Left kidney (tissue), 2 donors: ENCODE measurements around the gene MRPL10. TPM values are rescaled to one million over a fixed set of nuclear protein-coding genes. Genes with fewer than 3 reads are reported as not detected.

Experiments
- DNase-seq: peaks from one replicate; pipeline ENCODE4 v3.0.0-alpha.2; 2013
- polyA plus RNA-seq: library from polyadenylated mRNA; unstranded; fragments of 120-200 nt; gene quantifications from one replicate; pipeline ENCODE4 v1.2.1, GENCODE V29; 2013; ENCODE audit not compliant: insufficient read length

Gene MRPL10
- polyA plus RNA-seq, 1 donor: 52.8 TPM

DNA sequence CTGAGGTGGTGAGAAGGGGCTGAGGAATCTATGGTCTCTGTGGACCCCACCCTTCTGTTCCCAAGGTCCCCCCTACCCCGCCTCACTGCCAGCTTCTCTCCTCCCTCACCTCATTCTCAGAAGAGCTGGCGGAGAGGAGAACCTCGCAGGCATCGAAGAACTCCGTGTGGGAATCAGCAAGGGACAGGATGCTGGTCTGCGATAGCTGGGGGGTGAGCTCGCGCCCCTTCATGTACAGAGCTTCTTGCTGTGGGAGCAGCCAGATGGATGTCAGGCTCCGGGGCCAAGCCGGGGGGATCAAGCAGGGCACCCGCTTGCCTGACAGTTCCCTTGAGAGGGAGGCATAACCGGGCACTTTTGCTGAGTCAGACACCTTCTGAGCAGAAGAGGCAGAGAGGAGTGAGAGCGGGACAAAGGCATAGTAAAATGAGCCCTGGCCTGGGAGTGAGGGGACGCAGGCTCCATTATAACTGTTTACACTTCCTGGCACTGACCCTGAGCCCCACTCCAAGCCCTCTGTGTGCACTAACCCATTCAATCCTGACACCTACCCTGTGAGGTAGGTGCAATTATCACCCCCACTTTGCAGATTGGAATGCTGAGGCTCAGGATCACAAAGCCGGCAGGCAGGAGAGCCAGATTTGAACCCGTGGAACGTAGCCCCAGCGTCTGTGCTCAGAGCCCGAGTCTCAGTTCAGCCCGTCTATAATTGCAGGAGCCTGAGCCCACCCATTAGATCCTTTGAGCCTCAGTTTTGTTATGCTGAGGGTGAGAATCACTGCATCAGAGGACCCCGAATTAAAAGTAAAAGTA, 16.0 kb downstream of the MRPL10 start:
- no peak for DNase-seq

GRCh38 chr17:47813512-47814031, 17.8 kb downstream of the MRPL10 start:
- no peak for DNase-seq

GRCh38 chr17:47813077-47813476, 18.3 kb downstream of the MRPL10 start:
- no peak for DNase-seq

DNA sequence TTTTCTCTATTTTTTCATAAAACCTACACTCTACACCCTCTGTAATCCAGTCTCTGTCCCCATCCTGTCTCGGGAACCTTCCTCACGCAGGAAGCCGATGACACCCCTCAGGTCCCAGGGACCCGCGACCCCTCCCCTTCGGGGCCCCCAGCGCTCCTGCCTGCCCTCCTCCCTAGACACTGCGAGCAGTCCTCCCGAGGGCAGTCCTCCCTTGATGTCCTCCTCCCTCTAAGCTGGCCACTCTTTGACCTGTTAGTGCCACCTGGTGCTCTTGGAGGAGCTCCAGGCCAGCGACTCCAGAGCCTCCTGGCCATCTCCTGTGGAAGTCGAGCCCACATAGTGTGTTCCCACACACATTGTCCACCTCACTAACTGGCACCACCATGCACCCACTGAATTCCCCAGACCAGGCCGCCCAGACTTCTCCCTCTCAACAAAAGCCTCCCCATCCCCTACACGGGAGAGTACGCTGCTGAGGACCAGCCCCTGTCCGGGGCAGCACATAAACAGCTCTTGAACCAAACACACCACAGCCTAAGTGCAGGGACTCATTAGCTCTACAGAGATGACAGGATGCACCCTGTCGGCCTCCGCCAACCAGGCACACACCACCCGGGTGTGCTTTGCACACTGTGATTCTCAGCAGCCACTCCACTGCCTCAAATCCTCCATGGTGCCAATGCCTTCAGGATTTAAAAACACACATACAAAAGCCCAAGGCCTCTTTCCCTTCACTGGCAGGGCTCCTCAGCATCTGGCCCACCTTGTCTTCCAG, 19.0 kb downstream of the MRPL10 start:
- no peak for DNase-seq

DNA sequence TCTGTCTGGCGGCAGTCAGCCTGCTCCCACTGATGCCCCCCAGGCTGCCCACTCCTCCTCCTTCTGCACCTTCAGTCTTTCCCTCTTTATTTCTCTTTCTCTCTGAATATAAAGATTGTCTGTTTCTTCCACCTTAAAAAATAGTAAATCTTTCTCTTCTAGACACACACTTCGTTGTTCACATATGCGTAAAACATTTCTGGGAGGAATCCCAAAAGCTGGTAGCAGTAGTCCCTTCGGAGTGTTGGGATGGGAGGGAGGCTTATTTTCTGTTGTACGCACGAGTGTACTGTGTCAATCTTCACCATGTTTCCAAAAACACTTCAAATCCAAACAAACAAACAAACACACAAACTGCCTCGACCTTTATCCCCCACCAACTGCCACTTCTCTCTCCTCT, 19.6 kb downstream of the MRPL10 start:
- DNase-seq: no peak

DNA sequence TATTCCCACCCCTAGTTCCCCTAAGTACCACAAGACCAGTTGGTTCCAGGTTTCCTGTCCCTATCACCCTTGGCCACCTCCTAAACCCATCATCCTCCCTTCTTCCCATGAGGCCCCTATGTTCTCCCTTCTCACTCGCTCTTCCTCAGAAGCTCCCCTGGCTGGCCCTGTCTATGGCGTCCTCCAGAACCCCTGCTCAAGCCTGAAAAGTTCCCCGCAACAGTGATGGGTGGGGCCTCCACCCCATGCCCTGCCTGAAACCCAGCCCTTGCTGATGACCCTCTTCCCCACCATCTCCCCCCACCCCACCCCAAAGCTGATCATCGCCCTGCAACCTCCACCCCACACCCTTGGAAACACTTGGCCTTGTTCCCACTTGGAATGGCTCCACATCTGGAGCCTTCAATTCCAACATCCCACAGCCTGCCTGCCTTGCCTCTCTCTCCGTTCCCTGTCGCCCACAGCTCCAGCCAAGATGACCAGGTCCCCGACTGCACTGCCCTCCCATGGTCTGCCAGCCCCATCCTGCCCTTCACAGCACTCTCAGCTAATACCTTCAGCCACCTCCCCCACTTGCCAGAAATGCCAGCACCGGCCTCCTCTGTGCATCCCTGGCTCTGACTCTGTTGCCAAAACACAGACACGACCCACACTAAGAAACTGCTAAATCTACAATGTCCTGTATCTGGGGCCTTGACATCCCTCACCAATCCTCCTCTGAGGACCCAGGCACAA, 20.3 kb downstream of the MRPL10 start:
- no peak for DNase-seq

- no peak for DNase-seq
Observed at GRCh38 chr17:47810200-47810821, 21.0 kb downstream of the MRPL10 start.

DNA sequence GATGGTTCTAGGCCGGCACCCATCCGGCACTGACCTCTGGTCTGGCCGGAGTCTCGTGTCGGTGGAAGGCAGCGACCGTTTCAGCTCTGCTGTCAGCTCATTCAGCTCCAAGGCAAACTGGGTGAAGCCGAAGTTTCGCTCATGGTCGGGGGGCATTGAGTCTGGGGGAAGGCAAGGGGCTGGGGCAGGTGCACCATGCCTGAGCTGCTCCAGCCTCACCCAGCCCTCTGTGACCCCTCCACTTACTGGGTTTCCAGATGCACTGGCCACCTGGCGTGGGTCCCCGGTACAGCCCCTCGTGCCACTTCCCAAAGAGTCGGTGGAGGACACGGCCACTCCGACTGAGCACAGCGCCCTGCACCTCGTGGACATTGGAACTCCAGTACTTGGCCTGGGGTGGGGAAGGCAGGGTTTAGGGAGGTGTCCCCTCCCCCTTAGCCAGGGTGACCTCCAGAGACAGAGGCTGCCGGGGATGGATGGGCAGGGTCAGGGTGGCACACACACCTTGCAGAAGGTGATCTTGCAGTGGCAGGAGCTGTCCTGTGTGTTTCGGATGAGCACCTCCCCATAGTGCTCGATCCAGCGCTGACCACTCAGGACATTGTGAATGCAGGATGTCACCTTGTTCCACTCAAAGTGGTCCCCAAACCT, 22.4 kb downstream of the MRPL10 start:
- DNase-seq: no peak

DNA sequence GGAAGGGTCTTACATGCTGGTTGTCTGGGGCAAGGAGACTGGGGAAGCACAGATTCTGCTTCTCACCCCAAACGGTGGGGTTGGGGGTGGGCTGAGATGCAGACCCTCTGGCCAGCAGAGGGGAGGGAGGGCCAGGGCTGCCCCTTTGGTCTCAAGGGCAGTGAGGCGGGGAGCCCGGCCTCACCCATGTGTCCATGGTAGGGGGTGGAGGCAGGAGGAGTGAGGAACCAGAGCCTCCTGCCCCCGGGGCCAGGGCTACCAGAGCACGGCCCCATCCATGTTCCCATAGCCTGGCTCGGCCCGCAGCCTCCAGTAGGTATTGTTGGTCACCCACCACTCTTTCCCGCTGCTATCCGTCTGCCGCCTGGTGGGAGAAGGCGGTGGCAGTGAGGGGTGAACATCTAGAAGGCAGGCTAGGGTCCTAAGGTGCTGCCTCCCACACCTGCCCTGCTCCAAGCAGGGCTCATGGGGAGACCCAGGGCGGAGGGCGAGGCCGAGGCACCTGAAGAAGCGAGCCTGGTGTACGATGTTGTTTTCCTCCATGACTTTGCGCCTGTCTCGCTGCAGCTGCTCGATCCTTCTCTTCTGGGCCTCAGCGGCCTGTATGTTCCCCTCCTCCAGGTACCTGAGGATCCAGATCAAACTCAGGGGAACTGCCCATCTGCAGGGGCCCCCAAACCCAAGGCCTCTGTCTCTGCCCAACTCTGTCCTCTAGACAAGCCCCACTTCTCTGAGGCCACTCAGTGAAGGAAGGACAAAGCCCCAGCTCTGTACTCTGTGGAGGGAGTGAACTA, 23.1 kb downstream of the MRPL10 start:
- DNase-seq: no peak

GRCh38 chr17:47807421-47807820, 23.9 kb downstream of the MRPL10 start:
- no peak for DNase-seq

- no peak for DNase-seq
Observed at GRCh38 chr17:47806913-47807255, 24.5 kb downstream of the MRPL10 start.

GRCh38 chr17:47806026-47806912, 25.1 kb downstream of the MRPL10 start:
- DNase-seq: no peak

DNA sequence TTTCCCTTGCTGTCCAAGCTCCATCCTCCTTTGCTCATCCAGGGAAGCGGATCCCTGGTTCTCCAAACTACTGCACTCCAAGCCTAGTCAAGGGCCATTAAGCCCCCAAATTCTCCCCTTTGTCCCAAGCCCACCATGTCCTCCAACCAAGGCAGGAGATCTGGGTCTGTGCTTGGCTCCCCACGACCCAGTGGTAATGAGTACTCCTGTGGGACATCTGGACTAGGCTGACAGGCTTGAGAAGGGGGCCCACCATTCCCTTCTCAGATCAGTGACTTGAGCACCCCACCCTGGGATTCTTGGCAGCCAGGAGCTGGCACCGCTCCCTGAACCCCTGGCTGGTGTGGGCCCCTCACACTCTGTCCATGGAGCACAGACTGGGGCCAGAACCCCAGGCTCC, 26.9 kb downstream of the MRPL10 start:
- DNase-seq: no peak

- DNase-seq: no peak
Observed at GRCh38 chr17:47803751-47804150, 27.6 kb downstream of the MRPL10 start.

- DNase-seq: no peak
Observed at GRCh38 chr17:47803201-47803600, 28.1 kb downstream of the MRPL10 start.

GRCh38 chr17:47802341-47803022, 28.9 kb downstream of the MRPL10 start:
- no peak for DNase-seq

DNA sequence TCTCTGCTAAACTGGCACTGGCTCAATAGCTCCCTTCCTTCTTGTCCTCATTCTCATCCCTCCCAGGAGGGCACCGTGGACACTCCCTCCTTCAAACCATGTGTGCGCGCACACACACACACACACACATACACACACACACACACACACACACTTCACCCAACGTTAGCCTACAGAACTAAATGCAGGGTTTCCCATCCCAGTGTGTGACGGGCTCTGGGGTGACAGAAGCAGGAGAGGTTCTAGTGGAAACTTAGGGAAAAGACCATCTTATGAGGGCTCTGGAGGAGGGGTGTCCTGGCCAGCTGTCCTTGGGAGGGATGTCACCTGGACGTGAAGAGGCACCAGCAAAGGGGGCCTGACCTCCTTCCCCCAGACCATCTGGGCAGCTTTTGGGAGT, 29.4 kb downstream of the MRPL10 start:
- no peak for DNase-seq

- no peak for DNase-seq
Observed at GRCh38 chr17:47801176-47801765, 30.1 kb downstream of the MRPL10 start.

DNA sequence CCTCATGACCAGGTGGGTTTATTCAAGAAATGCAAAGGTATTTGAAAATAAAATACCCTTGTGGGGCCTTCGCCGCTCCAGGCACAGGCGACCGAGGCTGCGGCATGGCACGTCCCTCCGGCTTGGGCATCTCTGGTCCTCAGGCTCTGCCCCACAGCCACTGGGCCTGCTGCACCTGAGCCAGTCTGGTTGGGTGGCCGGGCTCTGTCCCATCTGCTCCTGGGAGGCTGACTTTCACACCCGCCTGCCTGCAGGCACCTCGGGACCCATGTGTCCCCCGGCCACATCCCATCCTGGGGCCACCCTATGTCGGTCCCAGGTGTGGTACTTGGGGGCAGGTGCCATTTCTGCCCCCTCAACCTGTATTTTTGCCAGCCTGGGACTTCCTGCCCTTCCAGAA, 30.7 kb downstream of the MRPL10 start:
- DNase-seq: no peak
